22Rv1 (cell line): ENCODE results near the gene SPAG7.

ENCODE experiments used
- ZFX ChIP-seq: fragments of 450-650 bp; IDR thresholded peaks from 2 replicates; pipeline ENCODE4 v1.6.1; 2017; ENCODE audit warnings: antibody characterized with exemption, borderline replicate concordance
- TF ChIP-seq, protein P1 (sequence below): fragments of 450-650 bp; IDR thresholded peaks from 2 replicates; pipeline ENCODE4 v1.5.1; 2017; ENCODE audit warnings: mild to moderate bottlenecking

DNA sequence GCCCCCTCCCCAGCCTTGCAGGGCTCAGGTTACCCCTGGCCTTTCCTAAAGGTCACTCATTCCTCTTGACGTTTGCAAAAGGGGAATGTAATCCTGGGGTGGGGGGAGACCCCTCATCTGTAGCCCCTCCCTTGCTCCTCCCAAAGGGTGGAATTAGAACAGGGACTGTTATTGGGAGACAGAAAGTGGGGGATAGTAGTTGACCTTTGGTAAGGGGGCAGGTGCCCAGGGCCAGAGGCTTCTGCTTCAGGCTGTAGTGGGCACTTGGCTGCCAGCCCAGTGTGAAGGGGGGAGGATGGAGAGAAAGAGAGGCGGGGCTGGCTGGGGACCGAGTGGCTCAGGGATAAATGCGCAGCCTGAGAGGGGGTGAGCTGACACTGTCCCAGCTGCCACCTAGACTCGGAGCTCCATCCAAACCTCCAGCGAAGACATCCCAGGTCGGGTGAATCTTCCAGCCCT, 16.8 kb downstream of the SPAG7 start, which contains the start of gene ENO3:
- TF ChIP-seq, protein P1, sequence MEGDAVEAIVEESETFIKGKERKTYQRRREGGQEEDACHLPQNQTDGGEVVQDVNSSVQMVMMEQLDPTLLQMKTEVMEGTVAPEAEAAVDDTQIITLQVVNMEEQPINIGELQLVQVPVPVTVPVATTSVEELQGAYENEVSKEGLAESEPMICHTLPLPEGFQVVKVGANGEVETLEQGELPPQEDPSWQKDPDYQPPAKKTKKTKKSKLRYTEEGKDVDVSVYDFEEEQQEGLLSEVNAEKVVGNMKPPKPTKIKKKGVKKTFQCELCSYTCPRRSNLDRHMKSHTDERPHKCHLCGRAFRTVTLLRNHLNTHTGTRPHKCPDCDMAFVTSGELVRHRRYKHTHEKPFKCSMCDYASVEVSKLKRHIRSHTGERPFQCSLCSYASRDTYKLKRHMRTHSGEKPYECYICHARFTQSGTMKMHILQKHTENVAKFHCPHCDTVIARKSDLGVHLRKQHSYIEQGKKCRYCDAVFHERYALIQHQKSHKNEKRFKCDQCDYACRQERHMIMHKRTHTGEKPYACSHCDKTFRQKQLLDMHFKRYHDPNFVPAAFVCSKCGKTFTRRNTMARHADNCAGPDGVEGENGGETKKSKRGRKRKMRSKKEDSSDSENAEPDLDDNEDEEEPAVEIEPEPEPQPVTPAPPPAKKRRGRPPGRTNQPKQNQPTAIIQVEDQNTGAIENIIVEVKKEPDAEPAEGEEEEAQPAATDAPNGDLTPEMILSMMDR = no peak
- TF ChIP-seq ZFX = no peak
